Stimulated activated CD4-positive, alpha-beta T cell treated with anti-CD3 and anti-CD28 coated beads, Interleukin-12 subunit alpha, Interleukin-12 subunit beta, amount 100 ng/mL, for 24 hours (primary cell): Measurements from ENCODE around the gene ABCB1.
"Not testable (repeated sequence)": the region's sequence is repeated elsewhere in the genome, so short reads cannot be mapped to it uniquely, and the experiment has no call there.

Experiments used
- DNase-seq, 2 experiments: peaks; one replicate each; pipeline ENCODE4 v3.0.0-alpha.2; 2020; ENCODE audit warnings: low read depth in 2 of 2

The ABCB1 gene

DNA sequence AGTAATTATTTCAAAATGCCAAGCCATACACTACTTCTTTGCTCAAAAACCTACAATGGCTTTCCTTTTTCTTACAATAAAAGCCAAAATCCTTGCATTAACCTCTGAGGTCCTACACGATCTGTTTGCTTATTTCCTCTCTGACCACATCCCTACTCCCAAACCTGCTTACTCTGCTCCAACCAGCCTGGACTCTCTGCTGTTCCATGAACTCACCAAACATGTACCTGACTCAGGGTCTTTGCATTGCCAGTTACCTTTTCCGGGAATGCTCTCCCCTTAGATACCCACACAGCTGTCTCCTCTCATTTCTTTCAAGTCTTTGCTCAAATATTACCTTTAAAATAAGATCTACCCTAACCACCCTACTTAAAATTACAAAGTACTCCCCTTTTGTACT lies 127.5 kb downstream of the ABCB1 start:
- no peak for DNase-seq

DNA sequence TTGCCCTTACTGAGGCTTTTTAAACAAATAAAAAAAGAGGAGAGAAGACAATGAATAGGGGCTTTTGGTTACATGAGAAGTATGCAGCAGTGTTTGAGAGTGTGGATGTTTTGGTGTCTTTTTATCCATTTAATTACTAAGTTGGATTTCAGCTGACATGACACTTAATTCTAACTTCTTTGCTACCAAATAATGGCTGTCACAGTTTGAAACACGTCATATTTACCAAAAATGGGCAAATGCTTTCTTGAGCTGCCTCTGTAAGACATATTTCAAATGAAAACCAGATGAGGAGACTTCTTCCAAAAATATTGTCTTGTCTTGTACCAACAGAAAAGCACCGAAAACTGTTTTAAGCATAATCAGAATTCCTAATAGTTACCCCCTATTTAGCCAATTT lies 129.2 kb downstream of the ABCB1 start:
- no peak for DNase-seq

DNA sequence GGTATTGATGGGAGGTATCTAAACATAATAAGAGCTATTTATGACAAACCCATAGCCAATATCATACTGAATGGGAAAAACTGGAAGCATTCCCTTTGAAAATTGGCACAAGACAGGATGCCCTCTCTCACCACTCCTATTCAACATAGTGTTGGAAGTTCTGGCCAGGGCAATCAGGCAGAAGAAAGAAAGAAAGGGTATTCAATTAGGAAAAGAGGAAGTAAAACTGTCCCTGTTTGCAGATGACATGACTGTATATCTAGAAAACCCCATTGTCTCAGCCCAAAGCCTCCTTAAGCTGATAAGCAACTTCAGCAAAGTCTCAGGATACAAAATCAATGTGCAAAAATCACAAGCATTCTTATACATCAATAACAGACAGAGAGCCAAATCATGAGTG lies 131.5 kb downstream of the ABCB1 start:
- DNase-seq, result not testable (repeated sequence)

DNA sequence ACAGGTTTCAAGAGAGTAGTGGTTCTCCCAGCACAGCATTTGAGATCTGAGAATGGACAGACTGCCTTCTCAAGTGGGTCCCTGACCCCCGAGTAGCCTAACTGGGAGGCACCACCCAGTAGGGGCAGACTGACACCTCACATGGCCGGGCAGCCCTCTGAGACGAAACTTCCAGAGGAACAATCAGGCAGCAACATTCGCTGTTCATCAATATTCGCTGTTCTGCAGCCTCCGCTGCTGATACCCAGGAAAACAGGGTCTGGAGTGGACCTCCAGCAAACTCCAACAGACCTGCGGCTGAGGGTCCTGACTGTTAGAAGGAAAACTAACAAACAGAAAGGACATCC lies 135.2 kb downstream of the ABCB1 start:
- DNase-seq, result not testable (repeated sequence)

DNA sequence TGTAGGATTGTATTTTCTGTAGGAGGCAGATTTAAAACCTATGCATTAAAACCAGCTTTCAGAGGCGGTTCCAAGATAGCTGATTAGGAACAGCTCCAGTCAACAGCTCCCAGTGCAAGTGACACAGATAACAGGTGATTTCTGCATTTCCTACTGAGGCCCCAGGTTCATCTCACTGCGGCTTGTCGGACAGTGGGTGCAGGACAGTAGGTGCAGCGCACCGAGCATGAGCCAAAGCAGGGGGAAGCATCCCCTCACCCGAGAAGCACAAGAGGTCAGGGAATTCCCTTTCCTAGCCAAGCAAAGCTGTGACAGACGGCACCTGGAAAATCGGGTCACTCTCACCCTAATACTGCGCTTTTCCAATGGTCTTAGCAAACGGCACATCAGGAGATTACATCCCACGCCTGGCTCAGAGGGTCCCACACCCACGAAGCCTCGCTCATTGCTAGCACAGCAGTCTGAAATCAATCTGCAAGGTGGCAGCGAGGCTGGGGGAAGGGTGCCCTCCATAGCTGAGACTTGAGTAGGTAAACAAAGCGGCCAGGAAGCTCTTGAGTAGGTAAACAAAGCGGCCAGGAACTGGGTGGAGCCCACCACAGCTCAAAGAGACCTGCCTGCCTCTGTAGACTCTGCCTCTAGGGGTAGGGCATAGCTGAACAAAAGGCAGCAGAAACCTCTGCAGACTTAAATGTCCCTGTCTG lies 135.7 kb downstream of the ABCB1 start:
- DNase-seq, result not testable (repeated sequence)

DNA sequence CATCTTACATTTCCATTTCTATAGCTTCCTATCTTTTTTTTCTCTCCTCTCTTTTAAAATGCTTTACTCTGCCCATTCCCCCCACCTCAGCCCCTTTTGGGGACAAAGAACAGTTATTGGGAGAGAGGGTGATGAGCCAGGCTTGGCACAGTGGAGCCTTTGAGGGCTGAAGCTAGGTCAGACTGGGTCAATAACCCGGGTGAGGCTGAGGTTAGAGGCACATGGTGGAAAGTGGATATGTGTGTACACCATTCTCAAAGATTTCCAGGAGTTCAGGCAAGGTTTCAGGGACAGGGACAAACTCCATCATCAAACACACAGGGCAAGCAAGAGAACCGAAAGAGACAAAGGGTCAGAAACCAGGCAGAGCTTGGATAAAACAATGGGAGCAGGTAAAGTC lies 136.7 kb downstream of the ABCB1 start:
- no peak for DNase-seq

DNA sequence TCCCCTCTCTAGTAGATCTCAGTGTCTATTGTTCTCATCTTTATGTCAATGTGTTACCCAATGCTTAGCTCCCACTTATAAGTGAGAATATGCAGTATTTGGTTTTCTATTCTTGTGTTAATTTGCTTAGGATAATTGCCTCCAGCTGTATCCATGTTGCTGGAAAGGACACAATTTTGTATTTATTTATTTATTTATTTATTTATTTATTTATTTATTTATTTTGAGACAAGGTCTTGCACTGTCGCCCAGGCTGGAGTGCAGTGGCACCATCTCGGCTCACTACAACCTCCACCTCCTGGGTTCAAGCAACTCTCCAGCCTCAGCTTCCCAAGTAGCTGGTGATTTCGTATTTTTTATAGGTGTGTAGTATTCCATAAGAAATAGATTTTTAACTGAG lies 140.2 kb downstream of the ABCB1 start:
- not testable (repeated sequence) for DNase-seq

DNA sequence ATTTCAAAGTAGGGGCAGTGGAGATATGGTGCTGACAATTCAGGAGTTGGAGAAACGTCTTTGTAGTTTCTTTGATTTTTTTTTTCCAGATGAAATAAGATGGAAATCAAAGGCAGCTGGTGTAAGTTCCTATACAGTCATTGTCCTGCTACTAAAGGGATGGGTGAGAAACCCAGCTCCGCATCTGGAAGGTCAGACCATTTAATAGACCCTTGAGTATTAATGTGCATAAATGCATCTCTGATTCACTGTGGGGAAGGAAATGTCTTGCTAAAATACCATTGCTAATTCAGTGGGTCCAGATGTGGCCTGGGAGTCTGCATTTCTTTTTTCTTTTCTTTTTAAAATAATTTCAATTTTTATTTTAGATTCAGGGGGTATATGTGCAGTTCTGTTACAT lies 140.7 kb downstream of the ABCB1 start:
- DNase-seq, result no peak

DNA sequence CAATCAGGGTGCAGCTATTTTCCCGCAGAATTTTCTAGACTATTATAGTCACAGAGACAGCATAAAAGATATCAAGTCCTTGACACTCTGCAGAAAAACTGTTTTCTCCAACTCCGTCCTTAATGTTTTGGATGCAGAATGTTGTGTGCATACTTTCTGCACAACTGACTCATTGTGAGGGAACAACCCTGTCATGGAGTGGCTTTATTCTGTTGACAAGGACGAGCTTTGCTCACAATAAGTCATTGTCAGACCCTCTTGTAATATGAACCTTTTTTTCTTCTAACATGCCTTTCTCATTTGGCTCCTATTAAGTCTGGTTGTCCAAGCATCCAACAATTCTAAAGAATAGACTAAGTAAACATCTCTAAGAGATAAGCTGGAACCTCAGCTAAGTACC lies 142.5 kb downstream of the ABCB1 start:
- no peak for DNase-seq

DNA sequence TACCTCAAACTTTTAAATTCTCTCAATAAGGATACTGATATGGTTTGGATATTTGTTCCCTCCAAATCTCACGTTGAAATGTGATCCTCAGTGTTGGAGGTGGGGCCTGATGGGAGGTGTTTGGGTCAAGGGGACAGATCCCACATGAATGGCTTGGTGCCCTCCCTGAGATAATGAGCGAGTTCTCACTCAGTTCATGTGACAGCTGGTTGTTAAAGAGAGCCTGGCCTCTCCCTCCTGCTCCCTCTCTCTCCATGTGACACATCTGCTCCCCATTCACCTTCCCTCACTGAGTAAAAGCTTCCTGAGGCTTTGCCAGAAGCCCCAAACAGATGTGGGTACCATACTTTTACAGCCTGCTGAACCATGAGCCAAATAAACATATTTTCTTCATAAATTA lies 144.4 kb downstream of the ABCB1 start:
- DNase-seq, result no peak
